GM18498 (cell line): Measurements from ENCODE around the gene COX5A.
"Not testable (repeated sequence)": the region's sequence is repeated elsewhere in the genome, so short reads cannot be mapped to it uniquely, and the experiment has no call there.

ENCODE experiments used
- ATAC-seq: cut with Tn5 transposase; IDR thresholded peaks from one replicate; pipeline ENCODE4 v1.9.1; 2021; ENCODE audit warnings: mild to moderate bottlenecking, moderate library complexity; ENCODE audit not compliant: unreplicated experiment

The COX5A gene

DNA sequence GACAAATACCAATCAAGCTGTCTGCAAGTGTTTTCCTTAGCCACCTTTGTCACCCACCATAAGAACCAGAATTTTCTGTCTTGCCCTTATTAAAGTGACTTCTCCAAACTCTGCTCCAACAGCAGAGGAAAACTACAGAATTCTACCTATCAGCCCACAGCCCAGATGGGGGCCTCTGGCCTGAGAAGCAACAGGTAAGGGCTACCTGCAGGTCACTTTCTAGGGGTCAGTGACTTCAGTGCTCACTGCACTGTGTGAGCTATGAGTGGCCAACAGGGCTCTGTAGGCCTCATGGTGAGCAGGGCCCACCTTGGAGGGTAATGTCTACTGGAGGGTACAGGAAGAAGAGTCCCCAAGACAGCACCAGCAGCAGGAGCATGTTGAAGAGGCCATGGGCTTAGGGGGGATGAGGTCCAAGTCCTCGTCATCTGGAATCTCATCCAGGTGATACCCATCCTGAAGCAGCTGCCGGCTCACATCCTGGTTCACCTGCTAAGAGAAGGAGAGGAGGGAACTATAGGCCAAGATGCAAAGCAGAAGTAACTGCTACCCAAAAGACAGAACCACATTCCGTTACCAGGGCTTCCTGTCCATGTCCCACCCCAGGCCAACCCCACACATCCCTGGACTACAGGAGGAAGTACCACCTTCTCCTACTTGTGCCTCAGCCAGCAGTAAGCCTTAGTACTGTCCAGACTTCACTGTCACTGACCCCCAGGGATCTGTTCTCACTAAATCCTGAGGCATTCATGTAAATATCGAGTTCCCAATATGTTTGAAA is 35.4 kb downstream of the COX5A start:
- ATAC-seq: no peak

DNA sequence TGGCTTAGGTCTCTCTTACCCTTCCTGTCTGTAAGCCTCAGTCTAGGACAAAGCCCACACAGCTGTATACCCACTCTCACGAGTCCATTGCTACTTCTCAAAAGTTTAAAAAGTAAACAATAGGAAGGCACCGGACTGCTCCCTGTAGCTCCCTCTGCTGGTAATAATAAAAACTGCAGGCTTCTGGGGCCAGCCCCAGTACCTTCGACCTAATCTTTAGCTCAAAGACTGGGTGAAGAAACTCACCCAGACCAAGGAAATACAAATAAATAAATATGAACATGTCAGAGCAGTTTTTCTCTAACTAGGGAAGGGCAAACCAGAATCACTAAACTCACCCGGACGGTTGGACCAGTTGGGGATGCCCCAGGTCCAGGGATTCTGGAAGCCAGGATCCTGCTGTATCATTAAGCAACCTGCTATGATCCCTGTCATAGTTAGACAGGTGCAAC is 36.2 kb downstream of the COX5A start:
- no peak for ATAC-seq

DNA sequence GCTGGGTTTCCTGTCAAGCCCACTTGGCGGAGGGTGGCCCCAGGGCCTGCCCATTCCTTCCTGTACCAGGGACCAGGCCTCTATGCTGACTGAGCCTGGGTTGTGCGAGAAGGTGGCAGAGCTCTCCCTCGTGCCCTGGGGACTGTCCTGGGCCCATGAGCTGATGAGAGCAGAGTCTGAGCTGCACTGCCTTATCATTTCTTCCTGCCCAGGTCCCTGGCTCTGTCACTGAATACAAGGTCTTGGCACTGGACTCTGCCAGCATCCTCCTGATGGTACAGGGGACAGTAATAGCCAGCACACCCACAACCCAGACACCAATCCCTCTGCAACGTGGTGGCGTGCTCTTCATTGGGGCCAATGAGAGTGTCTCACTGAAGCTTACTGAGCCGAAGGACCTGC is 40.6 kb downstream of the COX5A start:
- ATAC-seq: no peak

DNA sequence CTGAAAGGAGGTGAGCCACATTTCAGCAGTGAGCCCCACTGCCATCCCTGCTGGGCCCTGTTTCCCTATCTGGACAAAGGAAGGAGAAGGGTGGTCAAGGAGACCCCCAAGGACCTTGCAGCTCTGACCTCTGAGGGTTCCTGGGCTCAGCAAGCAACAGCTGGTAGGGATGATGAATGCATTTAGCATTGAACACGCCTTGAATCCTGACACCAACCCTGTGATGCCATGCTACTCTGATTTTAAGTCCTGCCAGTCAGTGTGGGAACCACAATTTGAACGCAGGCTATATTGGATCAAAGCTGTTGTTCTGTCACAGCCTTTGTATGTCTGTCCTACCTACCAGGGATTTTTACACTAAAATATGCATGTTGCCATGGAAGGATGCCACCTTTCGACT is 41.6 kb downstream of the COX5A start:
- ATAC-seq: no peak

DNA sequence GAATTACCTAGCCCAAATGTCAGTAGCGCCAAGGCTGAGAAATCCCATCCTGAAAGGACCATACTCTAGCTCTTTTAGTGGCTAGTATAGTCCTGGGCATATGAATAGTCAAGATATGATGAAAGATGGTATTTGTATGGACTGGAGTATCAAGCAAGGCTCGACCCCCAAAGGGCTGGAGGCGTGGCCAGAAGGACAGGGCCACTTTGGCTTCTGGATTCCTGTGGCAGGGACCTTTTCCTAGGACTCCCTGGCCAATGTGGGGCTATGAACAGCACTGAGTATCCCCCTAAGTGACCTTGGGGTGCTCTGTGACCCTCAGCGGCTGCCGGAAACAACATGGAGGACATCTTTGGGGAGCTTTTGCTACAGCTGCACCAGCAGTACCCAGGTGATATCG is 42.0 kb downstream of the COX5A start:
- no peak for ATAC-seq

DNA sequence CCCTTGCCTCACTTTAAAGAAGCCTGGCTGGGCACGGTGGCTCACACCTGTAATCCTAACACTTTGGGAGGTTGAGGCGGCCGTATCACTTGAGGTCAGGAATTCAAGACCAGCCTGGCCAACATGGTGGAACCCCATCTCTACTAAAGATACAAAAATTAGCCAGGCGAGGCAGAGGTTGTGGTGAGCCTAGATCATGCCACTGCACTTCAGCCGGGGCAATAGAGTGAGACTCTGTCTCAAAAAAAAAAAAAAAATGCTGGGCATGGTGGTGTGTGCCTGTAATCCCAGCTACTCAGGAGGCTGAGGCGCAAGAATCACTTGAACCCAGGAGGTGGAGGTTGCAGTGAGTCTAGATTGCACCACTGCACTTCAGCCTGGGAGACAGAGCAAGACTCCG is 43.5 kb downstream of the COX5A start:
- ATAC-seq: not testable (repeated sequence)

DNA sequence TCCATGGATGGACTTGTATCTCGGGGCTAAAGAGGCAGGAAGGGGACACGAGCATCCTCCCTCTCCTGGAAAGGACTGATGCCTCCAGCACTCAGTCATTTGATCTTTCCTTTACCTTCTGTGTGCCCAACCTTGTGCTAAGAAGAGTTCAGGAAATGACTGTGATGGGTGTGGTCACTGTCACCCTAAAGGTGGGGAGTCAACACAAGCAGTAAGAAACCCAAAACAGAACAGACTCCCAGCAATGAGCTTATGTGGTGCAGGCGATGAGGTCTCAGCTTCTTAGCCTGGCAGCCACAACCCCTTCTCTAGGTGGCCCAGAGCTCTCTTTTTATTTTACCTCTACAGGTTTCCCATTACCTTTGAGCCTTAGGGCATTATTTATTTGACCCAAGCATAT is 44.2 kb downstream of the COX5A start:
- ATAC-seq: no peak

DNA sequence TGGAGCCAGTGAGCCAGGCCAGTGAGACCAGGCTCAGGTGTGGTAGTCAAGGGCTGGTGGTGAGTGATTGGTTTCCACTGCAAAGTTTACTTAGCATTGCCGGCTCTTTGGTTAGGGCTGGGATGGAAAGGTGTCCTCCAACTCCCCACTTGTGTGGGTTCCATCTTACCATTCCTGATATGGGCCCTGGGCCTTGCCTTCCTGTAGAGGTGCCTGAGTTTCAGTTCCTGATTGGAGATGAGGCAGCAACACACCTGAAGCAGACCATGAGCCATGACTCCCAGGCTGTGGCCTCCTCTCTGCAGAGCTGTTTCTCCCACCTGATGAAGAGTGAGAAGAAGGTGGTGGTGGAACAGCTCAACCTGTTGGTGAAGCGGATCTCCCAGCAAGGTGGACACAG is 44.9 kb downstream of the COX5A start:
- no peak for ATAC-seq

DNA sequence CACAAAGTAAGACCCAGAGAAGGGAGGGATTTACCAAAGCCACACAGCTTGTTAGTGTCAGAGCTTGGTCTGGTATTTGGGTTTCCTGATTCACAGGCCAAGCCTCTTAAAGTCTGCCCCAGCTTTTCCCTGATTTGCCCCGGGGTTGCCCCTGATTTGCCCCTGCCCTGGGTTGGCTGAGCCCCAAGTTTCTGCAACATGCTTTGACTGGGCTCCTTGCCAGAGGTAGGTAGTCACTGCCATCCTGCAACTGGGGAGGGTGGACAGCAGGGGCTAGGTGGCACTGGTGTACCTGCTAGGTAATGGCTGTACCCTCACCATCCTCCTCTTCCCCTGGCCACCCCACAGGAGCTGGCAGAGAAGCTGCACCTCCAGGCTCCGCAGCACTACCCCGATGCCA is 45.6 kb downstream of the COX5A start:
- no peak for ATAC-seq

DNA sequence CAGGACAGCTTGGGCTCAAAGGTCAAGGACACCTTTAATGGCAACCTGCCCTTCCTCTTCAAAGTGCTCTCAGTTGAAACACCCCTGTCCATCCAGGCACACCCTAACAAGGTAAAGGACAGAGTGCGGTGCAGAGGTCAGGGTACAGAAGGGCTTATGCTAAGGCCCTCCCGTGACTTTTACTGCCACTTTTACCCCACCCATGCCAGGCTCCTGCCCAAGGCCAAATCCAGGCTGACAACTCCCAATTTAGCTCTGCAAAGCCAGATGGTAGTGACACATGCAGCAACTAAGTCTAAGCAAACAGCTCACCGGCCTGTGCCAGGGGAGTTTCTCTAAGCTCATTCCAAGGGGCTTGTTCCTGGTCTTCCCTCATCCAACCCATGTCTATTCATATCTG is 46.4 kb downstream of the COX5A start:
- ATAC-seq: no peak

DNA sequence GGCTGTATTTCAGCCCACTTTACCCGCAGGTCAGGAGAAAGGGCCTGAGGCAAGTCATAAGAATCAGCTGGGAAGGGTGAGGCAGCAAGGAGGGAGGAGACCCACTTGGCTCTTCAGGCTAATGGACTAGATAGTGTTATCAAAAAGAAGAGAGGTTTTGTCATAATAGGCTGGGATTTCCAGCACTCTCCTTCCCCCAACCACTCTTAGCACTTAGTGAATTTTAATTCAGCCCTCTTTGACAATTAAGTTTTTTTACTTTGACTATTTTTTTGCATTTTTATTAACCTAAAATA is 47.3 kb downstream of the COX5A start:
- ATAC-seq: no peak

DNA sequence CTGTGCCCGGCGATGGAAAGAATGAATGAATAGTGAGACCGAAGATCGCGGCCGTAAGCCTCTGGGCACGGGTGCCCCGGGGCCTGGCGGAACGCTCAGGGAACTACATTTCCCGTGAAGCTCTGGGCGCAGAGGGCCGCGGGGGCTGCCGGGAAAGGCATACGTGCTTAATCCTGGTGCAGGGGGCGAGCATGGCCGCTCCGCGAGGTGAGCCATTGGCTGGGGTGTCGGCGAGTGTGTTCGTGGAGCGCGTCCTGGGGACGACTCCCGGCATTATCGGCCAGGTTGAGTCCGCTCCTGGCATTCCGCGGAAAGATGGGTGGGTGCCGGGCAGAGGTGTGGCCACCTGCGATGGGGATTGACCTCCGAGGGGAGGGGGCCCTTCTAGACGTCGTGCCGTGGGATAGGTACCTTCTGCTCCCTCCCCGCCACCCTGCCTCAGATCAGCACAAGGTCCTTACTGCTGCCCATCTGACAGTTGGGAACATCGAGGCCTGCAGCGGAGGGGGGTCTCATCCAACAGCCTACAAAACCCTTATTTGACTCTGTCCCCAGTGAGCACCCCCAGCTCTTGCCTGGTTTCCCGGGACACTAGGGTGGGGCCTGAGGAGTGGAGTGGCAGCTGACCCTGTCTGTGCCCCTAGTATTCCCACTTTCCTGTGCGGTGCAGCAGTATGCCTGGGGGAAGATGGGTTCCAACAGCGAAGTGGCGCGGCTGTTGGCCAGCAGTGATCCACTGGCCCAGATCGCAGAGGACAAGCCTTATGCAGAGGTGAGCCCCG is 47.8 kb downstream of the COX5A start, which contains the start of gene MPI:
TSS of gene MPI (plus strand) at position 160 of the 782 bp plus-strand sequence. CDS start at position 192, 32 bp downstream.
- peak; percentile 94 for ATAC-seq

DNA sequence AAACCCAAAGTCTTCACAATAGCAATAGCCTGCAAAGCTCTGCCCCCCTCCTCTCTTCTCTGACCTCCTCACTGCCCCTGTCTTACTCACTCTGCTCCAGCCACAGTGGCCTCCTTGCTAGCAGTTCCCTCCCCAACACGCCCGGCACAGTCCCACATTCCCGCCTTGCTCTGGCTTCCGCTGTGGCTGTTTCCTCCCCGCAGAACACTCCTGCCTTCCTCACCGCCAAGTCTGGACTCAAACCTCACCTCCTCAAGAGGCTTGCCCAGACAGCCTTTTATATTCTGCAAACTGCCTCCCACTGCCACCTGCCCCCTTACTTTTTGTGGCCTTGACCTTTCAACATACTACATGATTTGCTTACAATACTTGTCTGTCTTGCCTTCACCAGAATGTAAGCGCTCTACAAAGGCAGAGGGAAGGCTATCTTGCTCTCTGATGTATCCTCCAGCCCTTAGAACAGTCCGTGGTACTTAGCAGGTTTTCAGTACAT is 48.4 kb downstream of the COX5A start:
- no peak for ATAC-seq

DNA sequence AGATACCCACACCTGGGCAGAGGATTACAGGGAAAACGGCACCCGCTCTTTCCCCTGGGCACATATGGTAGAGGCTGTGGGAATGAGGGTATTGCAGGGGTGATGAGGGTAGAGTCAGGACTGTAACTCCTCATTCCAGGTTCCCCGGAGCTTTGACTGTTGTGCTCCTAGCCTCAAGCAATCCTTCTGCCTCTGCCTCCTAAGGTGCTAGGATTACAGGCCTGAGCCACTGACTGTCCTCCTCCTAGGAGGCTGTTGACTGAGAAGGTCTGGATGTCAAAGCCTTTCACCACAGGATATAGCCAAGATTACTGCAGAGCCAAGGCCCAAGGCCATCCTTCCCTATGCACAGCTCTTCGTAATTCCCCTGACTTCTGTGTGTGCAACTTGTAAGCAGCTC is 49.2 kb downstream of the COX5A start:
- no peak for ATAC-seq

DNA sequence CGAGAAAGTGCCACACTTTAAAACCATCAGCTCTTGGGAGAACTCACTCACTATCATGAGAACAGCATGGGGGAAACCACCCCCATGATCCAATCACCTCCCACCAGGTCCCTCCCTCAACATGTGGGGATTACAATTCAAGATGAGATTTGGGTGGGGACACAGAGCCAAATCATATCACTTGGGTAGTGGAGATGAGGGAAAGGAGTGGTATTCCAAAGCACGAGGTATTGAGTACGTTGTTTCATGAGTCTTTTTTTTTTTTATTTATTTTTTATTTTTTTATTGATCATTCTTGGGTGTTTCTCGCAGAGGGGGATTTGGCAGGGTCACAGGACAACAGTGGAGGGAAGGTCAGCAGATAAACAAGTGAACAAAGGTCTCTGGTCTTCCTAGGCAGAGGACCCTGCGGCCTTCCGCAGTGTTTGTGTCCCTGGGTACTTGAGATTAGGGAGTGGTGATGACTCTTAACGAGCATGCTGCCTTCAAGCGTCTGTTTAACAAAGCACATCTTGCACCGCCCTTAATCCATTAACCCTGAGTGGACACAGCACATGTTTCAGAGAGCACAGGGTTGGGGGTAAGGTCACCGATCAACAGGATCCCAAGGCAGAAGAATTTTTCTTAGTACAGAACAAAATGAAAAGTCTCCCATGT is 50.2 kb downstream of the COX5A start:
- not testable (repeated sequence) for ATAC-seq

DNA sequence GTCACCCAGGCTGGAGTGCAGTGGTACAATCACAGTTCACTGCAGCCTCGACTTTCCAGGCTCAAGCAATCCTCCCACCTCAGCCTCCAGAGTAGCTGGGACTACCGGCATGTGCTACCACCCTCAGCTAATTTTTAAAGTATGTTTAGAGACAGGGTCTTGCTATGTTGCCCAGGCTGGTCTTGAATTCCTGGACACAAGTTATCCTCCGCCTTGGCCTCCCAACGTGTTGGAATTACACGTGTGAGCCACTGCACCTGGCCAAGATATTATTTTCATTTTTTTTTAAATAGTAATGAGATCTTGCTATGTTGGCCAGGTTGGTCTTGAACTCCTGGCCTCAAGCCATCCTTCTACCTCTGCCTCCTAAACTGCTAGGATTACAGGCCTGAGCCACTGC is 52.4 kb downstream of the COX5A start:
- ATAC-seq: no peak

DNA sequence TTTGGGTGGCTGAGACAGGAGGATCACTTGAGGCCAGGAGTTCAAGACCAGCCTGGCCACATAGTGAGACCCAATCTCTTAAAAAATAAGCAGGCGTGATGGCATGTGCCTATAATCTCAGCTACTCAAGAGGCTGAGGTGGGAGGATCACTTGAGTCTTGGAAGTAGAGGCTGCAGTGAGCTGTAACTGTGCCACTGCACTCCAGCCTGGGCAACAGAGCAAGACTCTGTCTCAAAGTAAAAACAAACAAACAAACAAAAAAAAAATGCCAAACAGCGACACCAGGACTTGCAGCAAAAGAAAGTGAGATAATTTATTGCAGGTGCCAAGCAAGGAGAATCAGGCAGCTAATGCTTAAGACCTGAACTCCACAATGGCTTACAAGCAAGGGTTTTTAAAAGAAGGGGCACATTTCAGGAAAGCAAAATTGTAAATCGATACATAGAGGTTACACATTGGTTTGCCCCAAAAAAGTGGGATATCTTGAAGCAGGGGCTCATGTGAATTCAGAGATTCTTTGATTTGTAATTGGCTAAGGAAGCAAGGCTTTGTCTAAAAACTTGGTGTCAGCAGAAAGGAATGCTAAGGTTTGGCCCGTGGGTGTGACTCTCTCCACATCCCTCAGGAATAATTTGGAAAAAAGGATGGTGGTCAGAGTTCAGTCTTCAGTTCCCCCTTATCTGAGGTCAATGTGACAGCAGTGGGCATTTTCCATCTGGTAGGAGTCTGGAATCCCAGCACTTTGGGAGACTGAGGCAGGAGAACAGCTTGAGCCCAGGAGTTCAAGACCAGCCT is 53.2 kb downstream of the COX5A start:
- no peak for ATAC-seq

DNA sequence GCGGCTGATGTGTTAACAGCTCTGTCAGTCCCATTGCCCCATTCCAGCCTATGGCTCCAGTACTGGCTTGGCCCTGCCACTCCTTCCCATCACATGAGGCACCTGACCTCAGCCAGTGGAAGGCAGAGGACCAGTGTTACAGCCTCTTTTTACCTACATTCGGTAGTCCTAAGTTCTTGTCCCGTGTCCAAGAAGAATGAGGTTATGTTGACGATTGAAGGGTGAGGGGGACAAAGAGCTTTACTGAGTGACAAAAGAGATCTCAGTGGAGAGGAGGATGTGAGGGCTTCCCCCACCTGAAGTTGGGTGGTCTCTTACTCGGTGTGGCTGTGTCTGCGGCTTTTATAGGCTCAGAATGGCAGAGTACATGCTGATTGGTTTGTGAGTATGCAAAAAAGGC is 55.3 kb downstream of the COX5A start:
- no peak for ATAC-seq

DNA sequence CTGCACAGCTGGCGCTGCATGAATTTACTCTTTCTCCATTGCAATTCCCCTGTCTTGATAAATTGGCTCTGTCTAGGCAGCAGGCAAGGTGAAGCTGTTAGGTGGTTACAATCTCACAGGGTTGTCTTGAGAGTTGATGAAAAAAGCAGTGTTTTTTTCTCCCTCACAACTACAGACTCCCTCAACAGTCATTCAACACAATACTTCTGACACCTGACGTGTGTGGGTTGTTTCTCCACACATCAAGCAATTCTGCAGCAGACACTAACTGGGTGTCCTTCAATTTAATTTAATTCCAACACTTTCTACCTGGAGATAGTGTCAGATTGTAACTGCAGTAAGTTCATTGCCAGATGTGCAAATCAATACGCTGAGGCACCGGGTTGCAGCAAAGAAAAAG is 59.6 kb downstream of the COX5A start:
- ATAC-seq: no peak

DNA sequence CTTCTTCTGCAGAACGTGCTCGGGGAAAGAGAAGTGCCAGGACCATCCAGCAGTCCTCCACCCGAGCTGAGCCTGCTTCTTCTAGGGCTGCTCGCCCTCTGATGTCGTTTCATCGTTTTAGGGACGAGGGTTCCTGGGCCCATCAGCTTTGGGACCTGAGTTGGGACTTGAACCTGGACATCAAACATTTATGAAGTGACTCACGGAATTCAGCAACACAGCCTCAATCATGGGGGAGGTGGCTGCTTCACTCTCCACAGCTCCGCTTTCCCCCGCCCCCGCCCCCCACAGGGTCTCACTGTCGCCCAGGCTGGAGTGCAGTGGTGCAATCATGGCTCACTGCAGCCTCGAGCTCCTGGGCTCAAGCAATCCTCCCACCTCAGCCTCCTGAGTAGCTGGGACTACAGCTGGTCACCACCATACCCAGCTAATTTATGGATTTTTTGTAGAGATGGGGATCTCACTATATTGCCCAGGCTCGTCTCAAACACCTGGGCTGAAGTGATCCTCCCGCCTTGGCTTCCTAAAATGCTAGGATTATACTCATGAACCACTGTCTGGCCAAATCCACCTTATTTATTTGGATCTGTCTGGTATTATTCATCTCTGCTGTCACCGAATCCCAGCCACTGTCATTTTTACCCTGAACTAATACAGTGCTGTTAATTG is 64.0 kb downstream of the COX5A start:
- no peak for ATAC-seq
